Left ventricle myocardium inferior (tissue), 1 donor: ENCODE measurements around the gene HENMT1. TPM values are rescaled to one million over a fixed set of nuclear protein-coding genes. Genes with fewer than 3 reads are reported as not detected.

ENCODE experiments used
- DNase-seq: peaks from one replicate; pipeline ENCODE4 v3.0.0-alpha.2; 2020
- H3K27ac ChIP-seq: fragments of 200-600 bp; replicated peaks from 2 replicates; pipeline ENCODE4 v1.8.0; 2021
- H3K27me3 ChIP-seq: fragments of 200-600 bp; 2 replicates; pipeline ENCODE4 v1.8.0; 2021; ENCODE audit warnings: low read depth
- H3K36me3 ChIP-seq: fragments of 200-600 bp; 2 replicates; pipeline ENCODE4 v1.8.0; 2021
- H3K4me1 ChIP-seq: fragments of 200-600 bp; 2 replicates; pipeline ENCODE4 v1.8.0; 2021
- H3K4me3 ChIP-seq: fragments of 200-600 bp; 2 replicates; pipeline ENCODE4 v1.8.0; 2021; ENCODE audit warnings: mild to moderate bottlenecking, moderate library complexity
- H3K9me3 ChIP-seq: fragments of 200-600 bp; replicated peaks from 2 replicates; pipeline ENCODE4 v1.8.0; 2021
- CTCF ChIP-seq: fragments of 200-600 bp; IDR thresholded peaks from 2 replicates; pipeline ENCODE4 v1.8.0; 2021; ENCODE audit warnings: antibody characterized with exemption, mild to moderate bottlenecking, borderline replicate concordance
- intact Hi-C: fragments of 100-400 bp; cut with micrococcal nuclease; formaldehyde crosslinking; loops from one replicate; pipeline ENCODE4 v1.11.0; 2022
- total RNA-seq: library from RNA; stranded (reverse); fragmentation: NEBNext Ultra II Directional; extraction: Animal tissue kit (Norgen Biotek cat#: 25700); gene quantifications from one replicate; pipeline ENCODE4 v1.2.1, GENCODE V29; 2021
- donor health status: DM: no; HTN: yes; CAD: no; lungs with severe emphysema.

Gene HENMT1
- total RNA-seq, 1 donor from 2014 or later, result 1.4 TPM

GRCh38 chr1:108657356-108658080, 3.4 kb downstream of the HENMT1 start:
- no peak for TF ChIP-seq CTCF
- H3K27ac ChIP-seq, result no peak overlapping the region
- no peak overlapping the region for H3K4me3 ChIP-seq
- H3K36me3 ChIP-seq, result no peaks in the 10 kb centered on the region
- peaks cover 6% of the 10 kb centered on the region for H3K4me1 ChIP-seq
- H3K9me3 ChIP-seq, result peaks cover 4% of the 10 kb centered on the region
- DNase-seq, result no peak
- intact Hi-C loops, result no loop called here
- H3K27me3 ChIP-seq, result no peaks in the 10 kb centered on the region

- H3K27ac ChIP-seq, result no peak overlapping the region
- DNase-seq, result no peak
- H3K4me3 ChIP-seq, result no peak overlapping the region
- TF ChIP-seq CTCF, result no peak
- no peaks in the 10 kb centered on the region for H3K27me3 ChIP-seq
- peaks cover 13% of the 10 kb centered on the region for H3K9me3 ChIP-seq
- H3K4me1 ChIP-seq, result no peaks in the 10 kb centered on the region
- intact Hi-C loops, result no loop called here
- H3K36me3 ChIP-seq, result no peaks in the 10 kb centered on the region
Observed at GRCh38 chr1:108653431-108654105, 7.3 kb downstream of the HENMT1 start.

GRCh38 chr1:108646648-108647269, 14.1 kb downstream of the HENMT1 start:
- Histone ChIP-seq H3K4me3 (no peak overlapping the region), H3K9me3 (peaks cover 2% of the 10 kb centered on the region), H3K27me3 (no peaks in the 10 kb centered on the region), H3K4me1 (peaks cover 10% of the 10 kb centered on the region), H3K36me3 (no peaks in the 10 kb centered on the region), H3K27ac (peak overlapping the region; percentile 59)
- intact Hi-C loops, result no loop called here
- no peak for TF ChIP-seq CTCF
- DNase-seq, result peak; percentile 71

- no peak for DNase-seq
- H3K4me1 ChIP-seq, result peaks cover 10% of the 10 kb centered on the region
- intact Hi-C loops, result no loop called here
- no peak for TF ChIP-seq CTCF
- H3K4me3 ChIP-seq, result no peak overlapping the region
- no peaks in the 10 kb centered on the region for H3K36me3 ChIP-seq
- no peaks in the 10 kb centered on the region for H3K27me3 ChIP-seq
- H3K9me3 ChIP-seq, result no peaks in the 10 kb centered on the region
- peak overlapping the region; percentile 59 for H3K27ac ChIP-seq
Observed at GRCh38 chr1:108646265-108646647, 14.6 kb downstream of the HENMT1 start.

- H3K9me3 ChIP-seq, result no peaks in the 10 kb centered on the region
- H3K4me3 ChIP-seq, result no peak overlapping the region
- no peaks in the 10 kb centered on the region for H3K27me3 ChIP-seq
- H3K36me3 ChIP-seq, result no peaks in the 10 kb centered on the region
- peak overlapping the region; percentile 59 for H3K27ac ChIP-seq
- H3K4me1 ChIP-seq, result peaks cover 10% of the 10 kb centered on the region
- intact Hi-C loops, result no loop called here
- no peak for TF ChIP-seq CTCF
- no peak for DNase-seq
Observed at GRCh38 chr1:108645564-108646184, 15.2 kb downstream of the HENMT1 start.
